Mucosa of descending colon (tissue), 3 donors: ENCODE measurements around the gene MAN1B1. TPM values are rescaled to one million over a fixed set of nuclear protein-coding genes. Genes with fewer than 3 reads are reported as not detected.
"Not testable (repeated sequence)": the region's sequence is repeated elsewhere in the genome, so short reads cannot be mapped to it uniquely, and the experiment has no call there.

Source experiments
- ATAC-seq: fragments of 200-7000 bp; cut with Tn5 transposase; one replicate; pipeline ENCODE4 v1.9.1; 2020; ENCODE audit warnings: mild to moderate bottlenecking, moderate library complexity
- DNase-seq, 3 donors: peaks; one replicate each; pipeline ENCODE4 v3.0.0-alpha.2; 2020
- H3K36me3 ChIP-seq: fragments of 200-600 bp; one replicate; pipeline ENCODE4 v1.8.0; 2021; ENCODE audit warnings: low read depth, mild to moderate bottlenecking
- H3K4me1 ChIP-seq: fragments of 200-600 bp; one replicate; pipeline ENCODE4 v1.8.0; 2021; ENCODE audit warnings: low read depth, mild to moderate bottlenecking
- H3K4me3 ChIP-seq: fragments of 200-600 bp; one replicate; pipeline ENCODE4 v1.8.0; 2021; ENCODE audit warnings: mild to moderate bottlenecking
- H3K9me3 ChIP-seq: fragments of 200-600 bp; one replicate; pipeline ENCODE4 v1.8.0; 2021; ENCODE audit warnings: mild to moderate bottlenecking
- intact Hi-C, 2 donors: fragments of 100-400 bp; cut with DNase I in 1 of 2; cut with micrococcal nuclease in 1 of 2; formaldehyde crosslinking; loops; one replicate each; pipeline versions ENCODE4 v1.11.0 to v1.11.1; 2022; cut with DNase I, micrococcal nuclease
- total RNA-seq, 3 donors: library from RNA; stranded (reverse); fragmentation: NEBNext Ultra II Directional in 2 of 3; extraction: Animal tissue kit (Norgen Biotek cat#: 25700) in 2 of 3; gene quantifications; one replicate each; pipeline versions ENCODE4 v1.2.1 to v1.2.4, GENCODE V29; 2021 to 2023
- TF ChIP-seq, protein P1 (sequence below): fragments of 200-600 bp; IDR thresholded peaks from one replicate; pipeline ENCODE4 v1.8.0; 2022; ENCODE audit warnings: antibody characterized with exemption, mild to moderate bottlenecking
- donor health status: DM: no; HTN: no; CAD: no; lungs with moderate emphysema.
- donor health status: DM: no; HTN: no; CAD: no.
- donor health status: DM: no; HTN: yes; CAD: no.

Gene MAN1B1
- total RNA-seq, 3 donors from 2014 or later: 36.1 to 55.4 (median 52.7) TPM

DNA sequence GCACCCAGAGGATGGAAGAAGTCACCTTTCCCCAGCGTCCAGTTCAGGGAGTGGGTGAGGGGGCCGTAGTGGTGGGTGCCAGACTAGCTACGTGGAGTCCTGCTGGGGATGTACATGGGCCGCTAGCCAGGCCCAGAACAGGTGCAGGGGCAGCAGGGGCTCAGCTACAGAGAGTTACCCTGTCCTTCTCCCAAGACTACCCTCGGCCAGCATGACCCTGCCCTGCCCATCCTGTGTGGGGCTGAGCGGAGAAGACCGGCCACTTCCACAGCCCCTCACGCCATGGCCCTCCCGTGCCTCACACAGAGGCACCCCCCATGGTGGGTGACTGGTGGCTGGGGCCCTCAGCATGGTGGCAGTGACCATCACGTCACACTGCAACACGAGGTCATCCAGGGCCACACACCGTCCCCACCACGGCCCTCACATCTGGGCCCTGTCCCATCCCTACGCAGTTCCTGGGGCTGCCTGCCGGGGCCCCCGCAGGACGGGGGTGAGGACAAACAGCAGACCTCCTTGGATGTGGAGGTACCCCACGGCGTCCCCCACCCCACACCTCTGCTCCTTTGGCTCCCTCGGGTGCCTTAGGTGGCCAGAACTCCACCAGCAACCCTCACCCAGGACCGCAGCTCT is 28.7 kb downstream of the MAN1B1 start:
- ATAC-seq: no peak
- Histone ChIP-seq H3K9me3 (no peaks in the 10 kb centered on the region), H3K4me1 (peaks cover 6% of the 10 kb centered on the region), H3K36me3 (no peaks in the 10 kb centered on the region), H3K4me3 (no peak overlapping the region)
- DNase-seq: no peak
- TF ChIP-seq, protein P1, sequence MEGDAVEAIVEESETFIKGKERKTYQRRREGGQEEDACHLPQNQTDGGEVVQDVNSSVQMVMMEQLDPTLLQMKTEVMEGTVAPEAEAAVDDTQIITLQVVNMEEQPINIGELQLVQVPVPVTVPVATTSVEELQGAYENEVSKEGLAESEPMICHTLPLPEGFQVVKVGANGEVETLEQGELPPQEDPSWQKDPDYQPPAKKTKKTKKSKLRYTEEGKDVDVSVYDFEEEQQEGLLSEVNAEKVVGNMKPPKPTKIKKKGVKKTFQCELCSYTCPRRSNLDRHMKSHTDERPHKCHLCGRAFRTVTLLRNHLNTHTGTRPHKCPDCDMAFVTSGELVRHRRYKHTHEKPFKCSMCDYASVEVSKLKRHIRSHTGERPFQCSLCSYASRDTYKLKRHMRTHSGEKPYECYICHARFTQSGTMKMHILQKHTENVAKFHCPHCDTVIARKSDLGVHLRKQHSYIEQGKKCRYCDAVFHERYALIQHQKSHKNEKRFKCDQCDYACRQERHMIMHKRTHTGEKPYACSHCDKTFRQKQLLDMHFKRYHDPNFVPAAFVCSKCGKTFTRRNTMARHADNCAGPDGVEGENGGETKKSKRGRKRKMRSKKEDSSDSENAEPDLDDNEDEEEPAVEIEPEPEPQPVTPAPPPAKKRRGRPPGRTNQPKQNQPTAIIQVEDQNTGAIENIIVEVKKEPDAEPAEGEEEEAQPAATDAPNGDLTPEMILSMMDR: no peak
- intact Hi-C loops: loop anchor here (5.0 kb wide), 1 partner anchor 122 kb away; no protein-coding TSS in a partner anchor

DNA sequence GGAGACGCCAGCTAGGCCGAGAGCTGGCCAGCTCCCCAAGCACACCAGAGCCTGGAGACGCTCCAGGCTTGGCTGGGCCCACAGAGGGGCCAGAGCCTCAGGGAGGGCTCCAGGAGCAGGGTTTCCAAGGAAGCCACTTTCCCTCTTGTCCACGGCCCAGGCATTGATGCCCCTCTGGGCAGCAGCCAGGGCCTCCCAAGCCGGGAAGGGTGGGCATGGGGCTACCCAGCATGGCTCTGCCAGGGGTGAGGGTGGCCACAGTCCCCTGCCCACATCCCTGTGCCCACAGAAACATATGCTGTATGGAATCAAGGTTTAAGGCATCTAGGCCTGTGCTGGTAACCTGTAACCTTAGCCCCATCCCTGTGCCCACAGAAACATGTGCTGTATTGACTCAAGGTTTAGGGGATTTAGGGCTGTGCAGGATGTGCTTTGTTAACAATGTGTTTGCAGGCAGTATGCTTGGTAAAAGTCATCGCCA is 29.3 kb downstream of the MAN1B1 start:
- Histone ChIP-seq H3K4me1 (peaks cover 6% of the 10 kb centered on the region), H3K36me3 (no peaks in the 10 kb centered on the region), H3K4me3 (no peak overlapping the region), H3K9me3 (no peaks in the 10 kb centered on the region)
- TF ChIP-seq, protein P1: no peak
- ATAC-seq (no peak), DNase-seq (no peak)
- intact Hi-C loops: loop anchor here (5.0 kb wide), 1 partner anchor 121 kb away; no protein-coding TSS in a partner anchor

DNA sequence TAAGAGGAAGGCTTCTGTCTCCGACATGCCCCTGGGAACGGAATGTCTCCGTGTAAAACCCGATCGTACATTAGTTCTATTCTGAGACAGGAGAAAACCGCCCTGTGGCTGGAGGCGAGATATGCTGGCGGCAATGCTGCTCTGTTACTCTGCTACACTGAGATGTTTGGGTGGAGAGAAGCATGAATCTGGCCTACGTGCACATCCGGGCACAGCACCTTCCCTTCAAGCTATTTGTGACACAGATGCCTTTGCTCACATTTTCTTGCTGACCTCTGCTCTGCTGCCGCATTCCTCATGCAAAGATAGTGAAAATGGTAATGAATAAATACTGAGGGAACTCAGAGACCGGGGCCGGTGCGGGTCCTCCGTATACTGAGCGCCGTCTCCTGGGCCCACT is 29.9 kb downstream of the MAN1B1 start:
- intact Hi-C loops: loop anchor here (5.0 kb wide), 1 partner anchor 121 kb away; no protein-coding TSS in a partner anchor
- DNase-seq (no peak), ATAC-seq (no peak)
- H3K4me3 ChIP-seq: no peak overlapping the region
- peaks cover 6% of the 10 kb centered on the region for H3K4me1 ChIP-seq
- TF ChIP-seq, protein P1: no peak
- H3K36me3 ChIP-seq: no peaks in the 10 kb centered on the region
- H3K9me3 ChIP-seq: no peaks in the 10 kb centered on the region

DNA sequence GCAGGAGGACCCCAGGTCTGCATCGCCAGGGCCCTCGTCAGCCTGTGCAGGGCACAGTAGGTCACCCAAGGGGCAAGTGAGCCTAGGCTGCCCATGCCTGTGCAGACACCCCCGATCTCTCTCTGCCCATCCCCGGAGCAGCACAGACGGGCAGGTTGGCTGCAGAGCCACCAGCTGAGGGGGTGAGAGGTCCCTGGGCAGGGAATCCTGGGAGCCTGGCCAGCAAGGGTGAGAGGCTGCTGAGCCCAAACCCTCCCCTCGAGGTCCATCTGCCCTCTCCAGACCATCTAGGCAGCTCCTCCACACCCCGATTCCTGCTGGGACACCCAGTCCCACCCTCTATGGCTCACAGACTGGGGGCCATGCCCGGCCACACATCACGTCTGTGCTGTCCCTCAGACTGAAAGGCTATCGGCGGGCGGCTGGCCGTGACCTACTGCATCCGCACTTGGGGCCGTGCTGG is 30.5 kb downstream of the MAN1B1 start:
- ATAC-seq: no peak
- no peaks in the 10 kb centered on the region for H3K36me3 ChIP-seq
- intact Hi-C loops: loop anchor here (5.0 kb wide), 1 partner anchor 120 kb away; no protein-coding TSS in a partner anchor
- H3K4me3 ChIP-seq: no peak overlapping the region
- TF ChIP-seq, protein P1: no peak
- H3K4me1 ChIP-seq: peaks cover 6% of the 10 kb centered on the region
- no peak for DNase-seq
- H3K9me3 ChIP-seq: no peaks in the 10 kb centered on the region

DNA sequence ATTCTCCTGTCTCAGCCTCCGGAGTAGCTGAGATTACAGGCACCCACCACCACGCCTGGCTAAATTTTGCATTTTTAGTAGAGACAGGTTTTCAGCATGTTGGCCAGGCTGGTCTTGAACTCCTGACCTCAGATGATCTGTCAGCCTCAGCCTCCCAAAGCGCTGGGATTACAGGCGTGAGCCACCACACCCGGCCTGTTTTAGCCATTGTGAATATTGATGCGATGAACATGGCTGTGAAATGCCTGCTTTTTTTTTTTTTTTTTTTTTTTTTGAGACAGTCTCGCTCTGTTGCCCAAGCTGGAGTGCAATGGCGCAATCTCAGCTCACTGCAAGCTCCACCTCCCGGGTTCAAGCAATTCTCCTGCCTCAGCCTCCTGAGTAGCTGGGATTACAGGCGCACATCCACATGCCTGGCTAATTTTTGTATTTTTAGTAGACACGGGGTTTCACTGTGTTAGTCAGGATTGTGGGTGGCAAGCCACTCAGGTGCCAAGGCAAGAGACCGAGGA is 31.4 kb downstream of the MAN1B1 start:
- H3K9me3 ChIP-seq, H3K4me3 ChIP-seq, H3K36me3 ChIP-seq, ATAC-seq, DNase-seq, H3K4me1 ChIP-seq: not testable (repeated sequence)
- intact Hi-C loops: loop anchor here (5.0 kb wide), 1 partner anchor 119 kb away; no protein-coding TSS in a partner anchor

DNA sequence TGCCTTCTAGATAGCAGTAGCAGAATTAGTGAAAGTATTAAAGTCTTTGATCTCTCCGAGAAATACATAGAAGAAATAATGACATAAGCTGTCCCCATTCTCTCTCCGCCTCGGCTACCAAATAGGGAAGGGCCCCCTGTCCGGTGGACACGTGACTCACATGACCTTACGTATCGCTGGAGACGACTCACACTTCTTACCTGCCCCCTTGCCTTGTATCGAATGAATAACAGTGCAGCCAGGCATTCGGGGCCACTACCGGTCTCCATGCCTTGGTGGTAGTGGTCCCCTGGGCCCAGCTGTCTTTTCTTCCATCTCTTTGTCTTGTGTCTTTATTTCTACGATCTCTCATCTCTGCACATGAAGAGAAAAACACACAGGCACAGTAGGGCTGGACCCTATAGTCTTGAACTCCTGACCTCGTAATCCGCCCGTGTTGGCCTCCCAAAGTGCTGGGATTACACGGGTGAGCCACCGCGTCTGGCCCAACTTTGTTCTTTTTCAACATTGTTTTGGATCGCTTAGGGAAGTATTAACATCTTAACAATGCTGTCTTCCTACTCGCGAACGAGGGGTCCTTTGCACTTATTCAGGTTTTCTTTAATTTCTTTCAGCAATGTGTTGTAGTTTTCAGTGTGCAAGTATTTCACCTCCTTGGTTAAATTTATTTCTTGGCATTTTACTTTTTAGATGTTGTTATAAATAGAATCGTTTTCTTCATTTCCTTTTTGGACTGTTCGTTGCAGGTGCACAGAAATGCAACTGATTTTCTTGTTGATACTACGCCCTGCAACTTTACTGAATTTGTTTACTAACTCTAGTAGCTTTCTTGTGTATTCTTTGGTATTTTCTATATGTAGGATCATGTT is 35.4 kb downstream of the MAN1B1 start:
- ATAC-seq, DNase-seq, intact Hi-C loops: not testable (repeated sequence)

DNA sequence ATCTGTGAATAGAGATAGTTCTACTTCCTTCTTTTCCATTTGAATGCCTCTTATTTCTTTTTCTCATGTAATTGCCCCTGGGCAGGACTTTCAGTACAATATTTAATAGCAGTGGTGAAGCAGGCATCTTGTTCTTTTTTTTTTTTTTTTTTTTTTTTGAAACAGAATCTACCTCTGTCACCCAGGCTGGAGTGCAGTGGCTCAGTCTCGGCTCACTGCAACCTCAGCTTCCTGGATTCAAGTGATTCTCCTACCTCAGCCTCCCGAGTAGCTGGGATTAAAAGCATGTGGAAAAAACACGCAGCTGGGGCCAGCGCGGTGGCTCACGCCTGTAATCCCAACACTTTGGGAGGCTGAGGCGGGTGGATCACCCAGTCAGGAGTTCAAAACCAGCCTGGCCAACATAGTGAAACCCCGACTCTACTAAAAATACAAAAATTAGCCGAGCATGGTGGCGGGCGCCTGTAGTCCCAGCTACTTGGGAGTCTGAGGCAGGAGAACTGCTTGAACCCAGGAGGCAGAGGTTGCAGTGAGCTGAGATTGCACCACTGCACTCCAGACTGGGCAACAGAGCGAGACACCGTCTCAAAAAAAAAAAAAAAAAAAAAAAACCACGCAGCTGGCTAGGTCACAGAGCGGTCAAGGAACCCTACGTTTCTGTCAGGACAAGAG is 36.1 kb downstream of the MAN1B1 start:
- intact Hi-C loops, H3K9me3 ChIP-seq, H3K4me3 ChIP-seq, ATAC-seq, H3K36me3 ChIP-seq, DNase-seq: not testable (repeated sequence)
- peaks cover 10% of the 10 kb centered on the region for H3K4me1 ChIP-seq

More for the DNA sequence above, 35.4 kb downstream of the MAN1B1 start:
- not testable (repeated sequence) for H3K36me3 ChIP-seq, H3K9me3 ChIP-seq, H3K4me1 ChIP-seq, H3K4me3 ChIP-seq
